NCI-H2227 (cell line): ENCODE data around the gene TSPOAP1.

Experiments
- DNase-seq: peaks from one replicate; lab custom pipeline; 2025; ENCODE audit not compliant: unreplicated experiment; lab: John Stamatoyannopoulos, UW

TSPOAP1 gene

GRCh38 chr17:58267347-58268324, 61.0 kb downstream of the TSPOAP1 start:
- DNase-seq: no peak

DNA sequence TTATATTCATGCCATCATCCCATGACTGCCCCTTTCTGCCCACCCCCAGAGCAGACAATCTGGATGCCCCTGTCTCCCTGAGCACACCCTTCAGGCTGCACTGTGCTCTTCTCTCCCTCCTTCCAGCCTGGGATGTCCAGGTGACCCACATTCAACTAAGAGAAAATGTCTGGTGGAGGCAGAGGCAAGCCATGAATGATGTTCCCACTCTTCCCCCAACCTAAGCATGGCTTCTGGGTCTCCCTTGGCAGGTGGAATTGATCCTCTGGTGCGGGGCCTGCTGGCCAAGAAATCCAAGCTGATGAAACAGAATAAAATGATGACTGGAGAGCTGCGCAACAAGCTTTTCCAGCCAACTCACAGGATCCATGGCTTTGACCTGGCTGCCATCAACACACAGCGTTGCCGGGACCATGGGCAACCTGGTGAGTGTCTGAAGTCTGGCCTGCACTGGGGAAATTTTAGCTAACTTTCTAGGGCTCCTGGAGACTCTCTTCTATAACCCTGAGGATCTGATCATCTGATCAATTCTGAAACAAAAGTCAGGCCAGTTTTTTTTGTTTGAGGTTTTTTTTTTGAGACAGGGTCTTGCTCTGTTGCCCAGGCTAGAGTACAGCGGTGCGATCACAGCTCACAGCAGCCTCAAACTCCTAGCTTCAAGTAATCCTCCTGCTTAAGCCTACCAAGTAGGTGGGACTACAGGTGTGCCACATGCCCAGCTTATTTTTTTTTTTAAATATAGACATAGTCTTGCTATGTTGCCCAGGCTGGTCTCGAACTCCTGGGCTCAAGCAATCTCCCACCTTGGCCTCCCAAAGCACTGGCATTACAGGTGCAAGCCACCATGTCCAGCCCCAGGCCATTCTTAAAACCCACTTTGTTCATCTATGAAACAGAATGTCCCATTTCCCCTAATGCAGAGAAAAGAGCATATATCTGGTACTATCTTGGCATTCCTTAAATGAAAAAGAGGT, 62.4 kb downstream of the TSPOAP1 start:
- DNase-seq: no peak

GRCh38 chr17:58265271-58265670, 63.3 kb downstream of the TSPOAP1 start:
- no peak for DNase-seq

GRCh38 chr17:58264407-58265103, 64.0 kb downstream of the TSPOAP1 start:
- no peak for DNase-seq

GRCh38 chr17:58263773-58264172, 64.8 kb downstream of the TSPOAP1 start:
- no peak for DNase-seq

DNA sequence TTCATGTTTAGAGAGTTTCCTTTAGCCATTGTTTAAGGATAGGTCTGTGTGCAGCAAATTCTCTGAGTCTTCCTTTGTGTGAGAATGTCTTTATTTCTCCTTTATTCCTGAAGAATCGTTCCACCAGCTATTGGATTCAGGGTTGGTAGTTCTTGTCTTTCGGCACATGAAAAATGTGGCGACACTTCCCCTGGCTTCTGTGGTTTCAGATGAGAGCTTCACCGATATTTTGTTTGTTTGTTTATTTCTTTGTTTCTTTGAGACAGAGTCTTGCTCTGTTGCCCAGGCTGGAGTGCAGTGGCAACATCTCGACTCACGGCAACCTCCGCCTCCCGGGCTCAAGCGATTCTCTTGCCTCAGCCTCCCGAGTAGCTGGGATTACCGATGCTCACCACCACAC, 66.4 kb downstream of the TSPOAP1 start:
- no peak for DNase-seq

- no peak for DNase-seq
Measured at GRCh38 chr17:58254803-58255202, 73.8 kb downstream of the TSPOAP1 start.

DNA sequence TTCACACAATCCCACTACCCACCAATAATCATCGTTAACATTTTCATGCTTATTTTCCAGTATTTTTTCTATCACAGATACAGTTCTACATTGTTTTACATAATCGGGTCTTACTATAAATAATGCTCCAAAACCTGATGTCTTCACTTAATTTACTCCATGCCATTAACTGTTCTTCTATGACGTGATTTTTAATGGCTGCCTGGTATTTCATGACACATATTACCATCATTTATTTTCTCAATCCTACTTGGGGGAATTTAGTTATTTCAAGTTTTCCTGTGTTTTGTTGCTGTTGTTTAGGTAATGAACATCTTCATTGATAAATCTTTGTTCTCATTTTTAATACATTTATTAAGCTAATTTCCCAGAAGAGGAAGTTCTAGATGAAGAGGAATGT, 75.5 kb downstream of the TSPOAP1 start:
- no peak for DNase-seq

GRCh38 chr17:58252141-58252540, 76.5 kb downstream of the TSPOAP1 start:
- DNase-seq: no peak
